Panc1 (cell line): ENCODE data around the gene TRIM17. TPM values are rescaled to one million over a fixed set of nuclear protein-coding genes. Genes with fewer than 3 reads are reported as not detected.

Experiments used
- ATAC-seq: fragments of 200-7000 bp; cut with Tn5 transposase; 2 replicates; pipeline ENCODE4 v1.9.1; 2020; ENCODE audit warnings: mild to moderate bottlenecking, moderate library complexity
- BruUV-seq: library from RNA; stranded (reverse); fragments of 400-500 nt; replicated peaks from 2 replicates; lab custom pipeline; 2021; lab: Mats Ljungman, UMichigan
- CTCF ChIA-PET: fragments of 300-600 bp; sonication (Branson Sonifier 250); formaldehyde crosslinking; loops from one replicate; lab custom pipeline; 2022; ENCODE audit warnings: antibody characterized with exemption; lab: Charles Lee
- POLR2A ChIA-PET: fragments of 300-600 bp; sonication (Branson Sonifier 250); formaldehyde crosslinking; loops from one replicate; lab custom pipeline; 2022; ENCODE audit warnings: antibody characterized with exemption; lab: Charles Lee
- DNase-seq: peaks from one replicate; pipeline ENCODE4 v3.0.0-alpha.2; 2010; ENCODE audit warnings: low read depth, low spot score
- H3K27ac ChIP-seq: 2 replicates; pipeline ENCODE4 v1.5.1; 2011; ENCODE audit warnings: mild to moderate bottlenecking, low read length, inconsistent platforms
- H3K27me3 ChIP-seq: fragments of 200-500 bp; sonication (Bioruptor generic); 2 replicates; pipeline ENCODE4 v1.6.0; 2014; ENCODE audit warnings: low read length, inconsistent platforms; ENCODE audit not compliant: control insufficient read depth, insufficient read depth
- H3K36me3 ChIP-seq: fragments of 200-500 bp; sonication (Bioruptor generic); 2 replicates; pipeline ENCODE4 v1.5.1; 2014; ENCODE audit warnings: inconsistent platforms, mild to moderate bottlenecking, low read length, moderate library complexity; ENCODE audit not compliant: control insufficient read depth, insufficient read depth
- H3K4me1 ChIP-seq: 2 replicates; pipeline ENCODE4 v1.5.1; 2011; ENCODE audit warnings: inconsistent platforms, mild to moderate bottlenecking, low read length, moderate library complexity; ENCODE audit not compliant: control insufficient read depth, insufficient read depth
- H3K4me3 ChIP-seq, 2 experiments: 2 replicates each; pipeline ENCODE4 v1.5.1; 2011 to 2012; ENCODE audit warnings: low read depth in 2 of 2, low read length in 2 of 2, mild to moderate bottlenecking in 2 of 2, inconsistent platforms in 1 of 2, moderate library complexity in 1 of 2
- H3K9me3 ChIP-seq: fragments of 200-500 bp; sonication (Bioruptor generic); 2 replicates; pipeline ENCODE4 v1.5.1; 2014; ENCODE audit warnings: low read depth, mild to moderate bottlenecking, inconsistent platforms, low read length, moderate library complexity; ENCODE audit not compliant: control insufficient read depth, insufficient read depth
- POLR2AphosphoS5 ChIP-seq: IDR thresholded peaks from 2 replicates; pipeline ENCODE4 v1.6.1; 2012; ENCODE audit warnings: mild to moderate bottlenecking, low read depth, low read length, moderate library complexity
- REST ChIP-seq, 2 experiments: IDR thresholded peaks; 2 replicates each; pipeline ENCODE4 v1.6.1; 2011 to 2012; ENCODE audit warnings: low read depth in 2 of 2, control low read depth in 1 of 2, low read length in 1 of 2, mild to moderate bottlenecking in 1 of 2, moderate library complexity in 1 of 2; ENCODE audit not compliant: insufficient read depth in 1 of 2
- SIN3A ChIP-seq: IDR thresholded peaks from 2 replicates; pipeline ENCODE4 v1.6.1; 2012; ENCODE audit warnings: low read depth, mild to moderate bottlenecking, low read length, moderate library complexity, borderline replicate concordance; ENCODE audit not compliant: insufficient read depth
- TCF7L2 ChIP-seq: IDR thresholded peaks from 2 replicates; pipeline ENCODE4 v1.6.1; 2011; ENCODE audit warnings: mild to moderate bottlenecking, low read depth, low read length, inconsistent platforms
- in situ Hi-C: cut with HindIII; loops from 2 replicates; pipeline ENCODE4 v1.10.0; 2016; ENCODE audit warnings: low sequenced_read_pairs, low pct_unique_long_range_greater_than_20kb
- intact Hi-C: fragments of 100-400 bp; cut with micrococcal nuclease; formaldehyde crosslinking; loops from one replicate; pipeline ENCODE4 v1.10.0; 2022; ENCODE audit not compliant: unreplicated experiment
- total RNA-seq: library from RNA; stranded (reverse); gene quantifications from one replicate; pipeline ENCODE4 v1.2.1, GENCODE V29; 2021; ENCODE audit not compliant: unreplicated experiment
- TF ChIP-seq, protein P1 (sequence below): fragments of 450-650 bp; IDR thresholded peaks from 2 replicates; pipeline ENCODE4 v1.5.1; 2017; ENCODE audit warnings: mild to moderate bottlenecking

The TRIM17 gene
- total RNA-seq, 1 experiment from 2014 or later = 1.2 TPM

DNA sequence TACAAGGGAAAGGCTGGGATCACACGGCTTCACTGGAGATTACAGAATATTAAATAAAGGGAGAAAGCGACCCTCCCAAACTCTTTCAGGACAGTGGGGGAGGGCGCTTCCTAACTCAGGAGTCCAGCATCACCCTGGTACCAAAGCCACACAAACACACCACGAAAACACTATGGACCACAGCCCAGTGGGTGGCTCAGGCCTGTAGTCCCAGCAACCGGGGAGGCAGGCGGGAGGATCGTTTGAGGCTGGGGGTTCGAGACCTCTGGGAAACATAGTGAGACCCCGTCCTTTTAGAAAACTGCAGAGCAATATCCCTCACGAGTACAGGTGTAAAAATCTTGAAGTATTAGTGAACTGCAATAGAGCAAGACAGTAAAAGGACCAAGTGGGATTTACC is 26.0 kb downstream of the TRIM17 start:
- Histone ChIP-seq H3K9me3 (no peaks in the 10 kb centered on the region), H3K27me3 (peaks cover 1% of the 10 kb centered on the region; the same call in 1 of the 2 replicates), H3K36me3 (no peaks in the 10 kb centered on the region), H3K4me1 (peaks cover 14% of the 10 kb centered on the region), H3K27ac (no peak overlapping the region), H3K4me3 (no peak overlapping the region)
- ATAC-seq (no peak), DNase-seq (no peak)
- in situ Hi-C loops (no loop called here), intact Hi-C loops (no loop called here)
- CTCF ChIA-PET = interaction anchor here (0.6 kb wide), 1 partner anchor 22 kb away, joined by 5 read pairs; no protein-coding TSS in a partner anchor
- POLR2A ChIA-PET = no interaction called here
- TF ChIP-seq REST (IDR thresholded peaks at IDR 0.05; ENCODE audit: insufficient read depth in 1 of 2, low read depth in 2 of 2, low read length in 1 of 2) = no peak
- TF ChIP-seq, protein P1, sequence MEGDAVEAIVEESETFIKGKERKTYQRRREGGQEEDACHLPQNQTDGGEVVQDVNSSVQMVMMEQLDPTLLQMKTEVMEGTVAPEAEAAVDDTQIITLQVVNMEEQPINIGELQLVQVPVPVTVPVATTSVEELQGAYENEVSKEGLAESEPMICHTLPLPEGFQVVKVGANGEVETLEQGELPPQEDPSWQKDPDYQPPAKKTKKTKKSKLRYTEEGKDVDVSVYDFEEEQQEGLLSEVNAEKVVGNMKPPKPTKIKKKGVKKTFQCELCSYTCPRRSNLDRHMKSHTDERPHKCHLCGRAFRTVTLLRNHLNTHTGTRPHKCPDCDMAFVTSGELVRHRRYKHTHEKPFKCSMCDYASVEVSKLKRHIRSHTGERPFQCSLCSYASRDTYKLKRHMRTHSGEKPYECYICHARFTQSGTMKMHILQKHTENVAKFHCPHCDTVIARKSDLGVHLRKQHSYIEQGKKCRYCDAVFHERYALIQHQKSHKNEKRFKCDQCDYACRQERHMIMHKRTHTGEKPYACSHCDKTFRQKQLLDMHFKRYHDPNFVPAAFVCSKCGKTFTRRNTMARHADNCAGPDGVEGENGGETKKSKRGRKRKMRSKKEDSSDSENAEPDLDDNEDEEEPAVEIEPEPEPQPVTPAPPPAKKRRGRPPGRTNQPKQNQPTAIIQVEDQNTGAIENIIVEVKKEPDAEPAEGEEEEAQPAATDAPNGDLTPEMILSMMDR = no peak
- no peak for TF ChIP-seq SIN3A
- TF ChIP-seq TCF7L2 = no peak
- no peak for TF ChIP-seq POLR2AphosphoS5
- no TSS peak for BruUV-seq

DNA sequence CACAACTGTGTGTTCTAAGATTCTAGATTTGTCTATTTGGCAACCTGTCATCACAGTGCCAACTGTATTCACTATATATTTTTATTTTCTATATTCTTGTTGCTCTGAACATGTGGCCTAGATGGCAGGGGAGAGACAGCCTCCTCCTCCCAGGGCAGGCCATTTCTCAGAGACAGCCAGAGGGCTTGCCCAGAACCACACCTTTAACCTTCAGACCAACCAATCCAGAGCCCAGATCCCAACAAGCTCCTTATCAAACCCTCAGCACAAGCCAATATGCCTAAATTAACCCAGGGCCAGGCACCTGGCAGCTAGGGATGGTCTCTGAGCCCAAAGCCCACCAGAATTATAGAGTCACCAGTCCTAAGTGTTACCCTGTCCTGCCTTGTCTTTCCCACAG is 29.3 kb downstream of the TRIM17 start:
- POLR2A ChIA-PET = no interaction called here
- TF ChIP-seq, protein P1 = no peak
- TF ChIP-seq REST (IDR thresholded peaks at IDR 0.05; ENCODE audit: insufficient read depth in 1 of 2, low read depth in 2 of 2, low read length in 1 of 2) (no peak), SIN3A (no peak), POLR2AphosphoS5 (no peak), TCF7L2 (no peak)
- peaks cover 6% of the 10 kb centered on the region for H3K27me3 ChIP-seq
- intact Hi-C loops (no loop called here), in situ Hi-C loops (no loop called here)
- H3K27ac ChIP-seq = no peak overlapping the region
- ATAC-seq (no peak), DNase-seq (no peak)
- H3K4me1 ChIP-seq = peaks cover 5% of the 10 kb centered on the region
- no peaks in the 10 kb centered on the region for H3K9me3 ChIP-seq
- no peaks in the 10 kb centered on the region for H3K36me3 ChIP-seq
- H3K4me3 ChIP-seq = no peak overlapping the region
- BruUV-seq = no TSS peak
- CTCF ChIA-PET = no interaction called here
